Measurements from ENCODE around the gene GABBR2.

- TF ChIP-seq POLR2A (IDR thresholded peaks at IDR 0.05) (no peak), CTCF (IDR thresholded peaks at IDR 0.05) (no peak)
Measured at GRCh38 chr9:98361645-98362044, 347.1 kb downstream of the GABBR2 start.

Data from right lobe of liver (tissue), 4 donors.